Stomach (tissue), 9 donors: ENCODE data around the gene RHBDD2. TPM values are rescaled to one million over a fixed set of nuclear protein-coding genes. Genes with fewer than 3 reads are reported as not detected.

Experiments used
- DNase-seq, 2 donors: peaks; one replicate each; pipeline versions ENCODE4 v3.0.0 to v3.0.0-alpha.2; 2013 to 2019
- H3K27ac ChIP-seq, 5 donors: fragments of 200-600 bp in 4 of 5; sonication (generic) in 4 of 5; one replicate each; pipeline ENCODE4 v1.5.1; 2013 to 2019; ENCODE audit warnings: mild to moderate bottlenecking in 1 of 5, moderate library complexity in 1 of 5
- H3K27me3 ChIP-seq, 3 donors: fragments of 200-600 bp; sonication (generic); one replicate each; pipeline ENCODE4 v1.5.1; 2017 to 2019; ENCODE audit warnings: mixed run types in 1 of 3
- H3K36me3 ChIP-seq, 4 donors: fragments of 200-600 bp; sonication (generic); 1 replicate in 3 of 4; 2 replicates in 1 of 4; pipeline ENCODE4 v1.5.1; 2016 to 2019
- H3K4me1 ChIP-seq, 4 donors: fragments of 200-600 bp; sonication (generic); one replicate each; pipeline ENCODE4 v1.5.1; 2016 to 2019
- H3K4me3 ChIP-seq, 4 donors: fragments of 200-600 bp; sonication (generic) in 3 of 4; one replicate each; pipeline ENCODE4 v1.5.1; 2016 to 2019; ENCODE audit warnings: mild to moderate bottlenecking in 1 of 4
- H3K9me3 ChIP-seq, 4 donors: fragments of 200-600 bp; sonication (generic); one replicate each; pipeline ENCODE4 v1.5.1; 2016 to 2019
- EP300 ChIP-seq: sonication (generic); formaldehyde crosslinking; IDR thresholded peaks from one replicate; pipeline ENCODE4 v1.6.1; 2017; ENCODE audit warnings: antibody characterized with exemption
- POLR2A ChIP-seq, 4 donors: fragments of 450-650 bp; IDR thresholded peaks; one replicate each; pipeline ENCODE4 v1.6.1; 2016; ENCODE audit warnings: antibody characterized with exemption in 4 of 4, control low read depth in 2 of 4, mild to moderate bottlenecking in 1 of 4, moderate library complexity in 1 of 4
- POLR2AphosphoS5 ChIP-seq, 3 donors: sonication (generic); formaldehyde crosslinking; IDR thresholded peaks; one replicate each; pipeline ENCODE4 v1.6.1; 2016; ENCODE audit warnings: antibody characterized with exemption in 3 of 3
- WGBS, 5 donors: extraction: QIAGEN DNeasy Blood & Tissue Kit in 3 of 5; methylation state at CpG; one replicate each; pipeline versions ENCODE4 v1.1.5 to v1.1.7; 2013 to 2018; 5-methylcytosine and 5-hydroxymethylcytosine counted together
- intact Hi-C: fragments of 100-400 bp; cut with DNase I; formaldehyde crosslinking; loops from one replicate; pipeline ENCODE4 v1.15.1; 2023; ENCODE audit warnings: low total_unique reads
- polyA plus RNA-seq, 3 donors: library from polyadenylated mRNA; stranded (reverse); fragments of 200-250 nt; gene quantifications; one replicate each; pipeline ENCODE4 v1.2.3, GENCODE V29; 2013
- total RNA-seq, 5 donors: library from RNA; depleted of rRNA; stranded (reverse); fragments of >200 nt; gene quantifications; one replicate each; pipeline versions ENCODE4 v1.1.0 to v1.2.3, GENCODE V29; 2014 to 2016
- TF ChIP-seq, protein P1 (sequence below), 7 experiments: fragments of 450-650 bp in 4 of 7; fragments of 200-600 bp in 3 of 7; sonication (generic) in 3 of 7; IDR thresholded peaks; one replicate each; pipeline ENCODE4 v1.5.1; 2016 to 2019; ENCODE audit warnings: antibody characterized with exemption in 7 of 7, control low read depth in 2 of 7, mild to moderate bottlenecking in 1 of 7
- donor health status: healthy with polysubstance abuse.
- donor health status: Bipolar disorder and iron deficiency.
- donor health status: healthy.

Gene RHBDD2
- total and polyA plus RNA-seq, 8 donors: 15.8 to 95.9 (median 45.5) TPM

DNA sequence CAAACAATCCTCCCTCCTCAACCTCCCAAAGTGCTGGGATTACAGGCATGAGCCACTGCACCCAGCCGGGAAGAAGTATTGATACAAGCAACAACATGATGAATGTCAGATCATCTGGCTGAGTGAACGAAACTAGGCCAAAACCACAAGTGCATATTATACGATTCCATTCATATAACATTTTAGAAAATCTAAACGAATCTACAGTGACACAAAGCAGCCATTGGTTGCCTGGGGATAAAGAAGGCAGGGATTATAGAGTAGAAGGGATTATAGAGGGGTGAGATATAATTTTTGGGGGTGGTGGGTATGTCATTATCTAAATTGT lies 11.5 kb upstream of the RHBDD2 start:
- Histone ChIP-seq H3K4me1 (peaks cover 0 to 20% (median 10%) of the 10 kb centered on the region in 4 donors), H3K36me3 (no peaks in the 10 kb centered on the region), H3K27me3 (no peaks in the 10 kb centered on the region), H3K9me3 (no peaks in the 10 kb centered on the region), H3K27ac (no peak overlapping the region), H3K4me3 (no peak overlapping the region)
- TF ChIP-seq POLR2A (IDR thresholded peaks at IDR 0.05): no peak
- TF ChIP-seq POLR2AphosphoS5 (IDR thresholded peaks at IDR 0.05): no peak
- TF ChIP-seq, protein P1, sequence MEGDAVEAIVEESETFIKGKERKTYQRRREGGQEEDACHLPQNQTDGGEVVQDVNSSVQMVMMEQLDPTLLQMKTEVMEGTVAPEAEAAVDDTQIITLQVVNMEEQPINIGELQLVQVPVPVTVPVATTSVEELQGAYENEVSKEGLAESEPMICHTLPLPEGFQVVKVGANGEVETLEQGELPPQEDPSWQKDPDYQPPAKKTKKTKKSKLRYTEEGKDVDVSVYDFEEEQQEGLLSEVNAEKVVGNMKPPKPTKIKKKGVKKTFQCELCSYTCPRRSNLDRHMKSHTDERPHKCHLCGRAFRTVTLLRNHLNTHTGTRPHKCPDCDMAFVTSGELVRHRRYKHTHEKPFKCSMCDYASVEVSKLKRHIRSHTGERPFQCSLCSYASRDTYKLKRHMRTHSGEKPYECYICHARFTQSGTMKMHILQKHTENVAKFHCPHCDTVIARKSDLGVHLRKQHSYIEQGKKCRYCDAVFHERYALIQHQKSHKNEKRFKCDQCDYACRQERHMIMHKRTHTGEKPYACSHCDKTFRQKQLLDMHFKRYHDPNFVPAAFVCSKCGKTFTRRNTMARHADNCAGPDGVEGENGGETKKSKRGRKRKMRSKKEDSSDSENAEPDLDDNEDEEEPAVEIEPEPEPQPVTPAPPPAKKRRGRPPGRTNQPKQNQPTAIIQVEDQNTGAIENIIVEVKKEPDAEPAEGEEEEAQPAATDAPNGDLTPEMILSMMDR (IDR thresholded peaks at IDR 0.05): no peak
- no peak for TF ChIP-seq EP300
- intact Hi-C loops: loop anchor here (5.0 kb wide), 1 partner anchor 155 kb away; no protein-coding TSS in a partner anchor
- DNase-seq: no peak
- WGBS, 5 donors: 70 to 79% (median 71%) methylated on average over 4 of the region's 4 CpGs

DNA sequence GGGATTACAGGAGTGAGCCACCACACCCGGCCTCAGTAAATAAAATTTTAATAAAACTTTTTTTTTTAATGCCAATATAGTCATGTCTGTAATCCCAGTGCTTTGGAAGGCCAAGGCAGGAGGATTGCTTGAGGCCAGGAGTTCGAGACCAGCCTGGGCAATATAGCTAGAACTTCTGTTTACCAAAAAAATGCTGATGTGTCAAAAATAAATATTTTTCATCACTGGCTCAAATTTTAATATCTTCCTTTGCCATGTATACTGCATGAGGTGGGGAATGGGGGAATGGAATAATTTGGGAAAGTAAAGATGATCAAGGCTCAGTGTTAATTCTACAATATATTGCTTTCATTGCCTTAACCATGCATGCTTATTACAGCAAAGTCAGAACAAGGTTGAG lies 10.7 kb upstream of the RHBDD2 start:
- Histone ChIP-seq H3K9me3 (no peaks in the 10 kb centered on the region), H3K36me3 (no peaks in the 10 kb centered on the region), H3K27me3 (no peaks in the 10 kb centered on the region), H3K27ac (no peak overlapping the region), H3K4me3 (no peak overlapping the region), H3K4me1 (peaks cover 0 to 27% (median 10%) of the 10 kb centered on the region in 4 donors)
- no peak for DNase-seq
- no peak for TF ChIP-seq POLR2A (IDR thresholded peaks at IDR 0.05)
- no peak for TF ChIP-seq EP300
- TF ChIP-seq, protein P1 (IDR thresholded peaks at IDR 0.05): no peak
- TF ChIP-seq POLR2AphosphoS5 (IDR thresholded peaks at IDR 0.05): no peak
- intact Hi-C loops: loop anchor here (5.0 kb wide), 1 partner anchor 154 kb away; no protein-coding TSS in a partner anchor
- 88 to 95% (median 91%) methylated on average over 2 of the region's 2 CpGs for WGBS, 5 donors

DNA sequence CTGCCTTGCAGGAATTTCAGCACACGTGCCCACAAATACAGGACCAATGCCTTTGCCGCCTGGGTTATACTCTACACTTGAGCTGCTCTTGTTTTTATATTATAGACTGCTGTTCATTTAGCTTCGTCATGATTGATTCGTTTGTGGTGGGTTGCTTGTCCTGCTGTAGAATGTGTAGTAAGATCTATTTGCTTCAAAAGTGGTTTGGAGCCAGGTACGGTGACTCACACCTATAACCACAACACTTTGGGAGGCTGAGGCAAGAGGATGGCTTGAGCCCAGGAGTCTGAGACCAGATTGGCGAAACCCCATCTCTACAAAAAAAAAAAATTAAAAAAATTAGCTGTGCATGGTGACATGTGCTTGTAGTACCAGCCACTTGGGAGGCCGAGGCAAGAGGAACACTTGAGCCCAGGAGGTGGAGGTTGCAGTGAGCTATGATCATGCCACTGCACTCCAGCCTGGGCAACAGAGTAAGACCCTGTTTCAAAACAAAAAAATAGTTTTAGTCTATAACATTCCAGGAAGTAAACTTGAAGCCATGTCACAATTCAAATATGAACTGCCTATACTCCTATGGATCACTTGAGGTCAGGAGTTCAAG lies 9.0 kb upstream of the RHBDD2 start:
- DNase-seq: no peak
- 71 to 86% (median 83%) methylated on average over 7 of the region's 7 CpGs for WGBS, 5 donors
- Histone ChIP-seq H3K9me3 (no peaks in the 10 kb centered on the region), H3K4me3 (no peak overlapping the region), H3K27me3 (no peaks in the 10 kb centered on the region), H3K36me3 (no peaks in the 10 kb centered on the region), H3K4me1 (peaks cover 0 to 27% (median 10%) of the 10 kb centered on the region in 4 donors), H3K27ac (no peak overlapping the region)
- intact Hi-C loops: loop anchor here (5.0 kb wide), 1 partner anchor 152 kb away; no protein-coding TSS in a partner anchor
- TF ChIP-seq EP300 (no peak), POLR2A (IDR thresholded peaks at IDR 0.05) (no peak), POLR2AphosphoS5 (IDR thresholded peaks at IDR 0.05) (no peak)
- TF ChIP-seq, protein P1 (IDR thresholded peaks at IDR 0.05): no peak

DNA sequence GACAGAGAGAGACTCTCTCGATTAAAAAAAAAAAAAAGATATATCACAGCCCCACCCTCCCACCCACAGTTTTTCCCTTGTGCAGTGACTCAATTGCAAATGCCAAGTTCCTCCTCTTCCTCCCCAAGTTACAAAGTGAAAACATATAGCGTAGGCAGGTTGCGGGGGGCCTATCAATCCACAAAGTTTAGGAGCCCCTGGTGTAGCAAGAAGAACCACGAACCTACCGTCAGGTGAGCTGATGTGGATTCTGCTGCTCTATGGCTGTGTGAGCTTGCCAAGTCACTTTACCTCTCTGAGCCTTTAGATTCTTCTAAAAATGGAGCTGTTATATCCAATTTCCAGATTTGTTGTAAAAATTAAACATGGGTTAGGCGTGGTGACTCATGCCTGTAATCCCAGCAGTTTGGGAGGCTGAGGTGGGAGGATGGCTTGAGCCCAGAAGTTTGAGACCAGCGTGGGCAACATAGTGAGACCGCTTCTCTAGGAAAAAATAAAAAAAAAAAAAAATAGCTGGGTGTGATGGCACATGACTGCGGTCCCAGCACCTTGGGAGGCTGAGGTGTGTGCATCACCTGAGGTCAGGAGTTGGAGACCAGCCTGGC lies 8.2 kb upstream of the RHBDD2 start:
- no peak overlapping the region for H3K27ac ChIP-seq
- peaks cover 0 to 27% (median 10%) of the 10 kb centered on the region in 4 donors for H3K4me1 ChIP-seq
- WGBS, 5 donors: 80 to 85% (median 85%) methylated on average over 9 of the region's 9 CpGs
- intact Hi-C loops: no loop called here
- no peaks in the 10 kb centered on the region for H3K27me3 ChIP-seq
- TF ChIP-seq EP300 (no peak), POLR2AphosphoS5 (IDR thresholded peaks at IDR 0.05) (no peak), POLR2A (IDR thresholded peaks at IDR 0.05) (no peak)
- TF ChIP-seq, protein P1 (IDR thresholded peaks at IDR 0.05): no peak
- DNase-seq: no peak
- no peak overlapping the region for H3K4me3 ChIP-seq
- no peaks in the 10 kb centered on the region for H3K9me3 ChIP-seq
- H3K36me3 ChIP-seq: no peaks in the 10 kb centered on the region
